HepG2 (cell line): Measurements from ENCODE around the gene HEPACAM2. TPM values are rescaled to one million over a fixed set of nuclear protein-coding genes. Genes with fewer than 3 reads are reported as not detected.
A peak's percentile ranks its signal among the peaks of the same experiment; 100 is the strongest.

Source experiments
- ATAC-seq: fragments of 200-7000 bp; cut with Tn5 transposase; 3 replicates; pipeline ENCODE4 v1.9.1; 2020; ENCODE audit warnings: mild to moderate bottlenecking, moderate library complexity
- BruUV-seq: library from RNA; stranded (reverse); fragments of 400-500 nt; replicated peaks from 2 replicates; lab custom pipeline; 2021; lab: Mats Ljungman, UMichigan
- CTCF ChIA-PET: fragments of 300-600 bp; formaldehyde crosslinking; extraction: SDS; loops from one replicate; lab custom pipeline; 2021; ENCODE audit warnings: low total read pairs, inconsistent platforms, low intra/inter-chr PET ratio; lab: Yijun Ruan, JAX
- POLR2A ChIA-PET: fragments of 350-600 bp; sonication (Branson Sonifier 250); formaldehyde crosslinking; loops from one replicate; lab custom pipeline; 2020; ENCODE audit warnings: antibody characterized with exemption, inconsistent platforms; lab: Yijun Ruan, JAX
- DNase-seq: peaks from one replicate; pipeline ENCODE4 v3.0.0-alpha.2; 2015; ENCODE audit warnings: low spot score
- FAIRE-seq: peaks from 3 replicates; lab custom pipeline; 2011; peaks lifted over from hg19 to GRCh38; lab: Jason Lieb, UNC
- H2AFZ ChIP-seq: one replicate; pipeline ENCODE4 v1.6.1; 2011; ENCODE audit warnings: low read length, inconsistent platforms
- H3K27ac ChIP-seq: fragments of 300-600 bp; 3 replicates; pipeline ENCODE4 v1.8.0; 2011; ENCODE audit warnings: mixed run types, mild to moderate bottlenecking, mixed read lengths, low read length, inconsistent platforms; ENCODE audit not compliant: insufficient read depth; ENCODE audit errors: extremely low read length
- H3K27me3 ChIP-seq, 2 experiments: fragments of 200-600 bp in 1 of 2; 2 replicates in 1 of 2; 3 replicates in 1 of 2; pipeline versions ENCODE4 v1.6.0 to v1.8.0; 2011; ENCODE audit warnings: low read length in 2 of 2, mild to moderate bottlenecking in 2 of 2, moderate library complexity in 2 of 2, inconsistent platforms in 1 of 2; ENCODE audit not compliant: insufficient read depth in 2 of 2, control insufficient read depth in 1 of 2
- H3K36me3 ChIP-seq, 2 experiments: fragments of 200-600 bp in 1 of 2; replicated peaks in 1 of 2; 2 replicates in 1 of 2; 3 replicates in 1 of 2; pipeline versions ENCODE4 v1.5.1 to v1.8.0; 2011; ENCODE audit warnings: low read length in 2 of 2, inconsistent platforms in 1 of 2; ENCODE audit not compliant: insufficient read depth in 2 of 2, control insufficient read depth in 1 of 2
- H3K4me1 ChIP-seq: 2 replicates; pipeline ENCODE4 v1.5.1; 2012; ENCODE audit warnings: low read length, inconsistent platforms; ENCODE audit not compliant: insufficient read depth
- H3K4me2 ChIP-seq: 2 replicates; pipeline ENCODE4 v1.6.0; 2011; ENCODE audit warnings: low read depth, low read length, inconsistent platforms
- H3K4me3 ChIP-seq, 3 experiments: fragments of 200-600 bp in 1 of 3; sonication (generic), shearing (Covaris generic) in 1 of 3; replicated peaks in 1 of 3; 2 replicates each; pipeline ENCODE4 v1.5.1; 2011 to 2016; ENCODE audit warnings: low read length in 3 of 3, inconsistent platforms in 2 of 3, low read depth in 2 of 3, mild to moderate bottlenecking in 2 of 3, control low read depth in 1 of 3, mixed read lengths in 1 of 3; ENCODE audit not compliant: insufficient read depth in 1 of 3
- H3K79me2 ChIP-seq: one replicate; pipeline ENCODE4 v1.6.1; 2011; ENCODE audit warnings: low read length, inconsistent platforms; ENCODE audit not compliant: insufficient read depth
- H3K9ac ChIP-seq: 2 replicates; pipeline ENCODE4 v1.6.0; 2011; ENCODE audit warnings: mild to moderate bottlenecking, low read depth, low read length, inconsistent platforms; ENCODE audit not compliant: insufficient read depth
- H3K9me3 ChIP-seq: 2 replicates; pipeline ENCODE4 v1.5.1; 2012; ENCODE audit warnings: mild to moderate bottlenecking, low read length
- H4K20me1 ChIP-seq: 2 replicates; pipeline ENCODE4 v1.6.0; 2011; ENCODE audit warnings: inconsistent platforms, mild to moderate bottlenecking, low read length, moderate library complexity; ENCODE audit not compliant: insufficient read depth
- NR2C2 ChIP-seq: sonication (generic); formaldehyde crosslinking; IDR thresholded peaks from 2 replicates; pipeline ENCODE4 v1.4.0; 2020; ENCODE audit warnings: missing genetic modification reagents, mild to moderate bottlenecking, moderate library complexity, borderline replicate concordance
- PHF5A ChIP-seq: IDR thresholded peaks from one replicate; pipeline ENCODE4 v1.6.1; 2018; ENCODE audit warnings: low read depth, missing genetic modification reagents; ENCODE audit not compliant: unreplicated experiment
- TMF1 ChIP-seq: sonication (generic); formaldehyde crosslinking; IDR thresholded peaks from 2 replicates; pipeline ENCODE4 v1.8.1; 2022; ENCODE audit warnings: low read depth, missing genetic modification reagents
- ZBTB10 ChIP-seq: sonication (generic); formaldehyde crosslinking; IDR thresholded peaks from 2 replicates; pipeline ENCODE4 v1.4.0; 2020; ENCODE audit warnings: missing genetic modification reagents, borderline replicate concordance
- ZMYM4 ChIP-seq: sonication (generic); formaldehyde crosslinking; IDR thresholded peaks from 2 replicates; pipeline ENCODE4 v1.8.1; 2023; ENCODE audit warnings: mild to moderate bottlenecking, missing genetic modification reagents
- ZNF121 ChIP-seq: sonication (generic); formaldehyde crosslinking; IDR thresholded peaks from 2 replicates; pipeline ENCODE4 v1.5.0; 2020; ENCODE audit warnings: mild to moderate bottlenecking, missing genetic modification reagents
- WGBS: methylation state at CpG from one replicate; pipeline ENCODE4 v1.1.6; 2017; ENCODE audit warnings: low lambda C conversion rate; 5-methylcytosine and 5-hydroxymethylcytosine counted together
- in situ Hi-C: cut with HindIII; loops from 2 replicates; pipeline ENCODE4 v1.10.0; 2017; ENCODE audit warnings: low pct_unique_long_range_greater_than_20kb; ENCODE audit not compliant: extremely low pct_ligation_motif_present
- intact Hi-C: fragments of 100-400 bp; cut with micrococcal nuclease; formaldehyde crosslinking; loops from one replicate; pipeline ENCODE4 v1.10.0; 2022; ENCODE audit not compliant: unreplicated experiment
- polyA plus RNA-seq, 8 experiments: library from polyadenylated mRNA; depleted of rRNA in 3 of 8; stranded (reverse) in 7 of 8; unstranded in 1 of 8; fragments of >200 nt; fragmentation: Illumina TruSeq in 4 of 8; extraction: Trizol in 4 of 8; gene quantifications; 2 replicates each; pipeline versions ENCODE4 v1.2.1 to v1.2.3, GENCODE V29; 2011 to 2016; ENCODE audit warnings: low read depth in 4 of 8, missing spikeins in 1 of 8, mixed read lengths in 1 of 8; ENCODE audit not compliant: insufficient read depth in 1 of 8
- total RNA-seq, 5 experiments: library from RNA; depleted of rRNA; stranded (reverse); fragments of >200 nt; fragmentation: Illumina TruSeq; extraction: Trizol; gene quantifications; 2 replicates each; pipeline ENCODE4 v1.2.3, GENCODE V29; 2016; ENCODE audit warnings: low read depth in 1 of 5
- TF ChIP-seq, protein P1 (sequence below): sonication (generic); formaldehyde crosslinking; IDR thresholded peaks from 2 replicates; pipeline ENCODE4 v1.4.0; 2020; ENCODE audit warnings: missing genetic modification reagents, low read depth, mild to moderate bottlenecking, borderline replicate concordance

HEPACAM2 gene
- total and polyA plus RNA-seq, 2 of the 13 experiments (the other 11 are each of a cell fraction or from before 2014, with no cell fraction given): not detected

GRCh38 chr7:93175219-93175618 is 51.0 kb downstream of the HEPACAM2 start:
- H3K27me3 ChIP-seq: peaks cover 0 to under 1% of the 10 kb centered on the region in 2 experiments; a peak in 1 of 5 replicates
- in situ Hi-C loops (no loop called here), intact Hi-C loops (no loop called here)
- WGBS: 44% methylated on average over 2 of the region's 2 CpGs
- no peak for FAIRE-seq
- H3K4me2 ChIP-seq: no peak overlapping the region
- POLR2A ChIA-PET: no interaction called here
- CTCF ChIA-PET: no interaction called here
- no peaks in the 10 kb centered on the region for H3K4me1 ChIP-seq
- H3K9ac ChIP-seq: no peak overlapping the region
- no peak overlapping the region for H3K27ac ChIP-seq
- H2AFZ ChIP-seq: no peak overlapping the region
- 0 out of 2 replicates have a peak, but pooled peaks have one; percentile 15 for TF ChIP-seq ZNF121 (CRISPR knock-in tag)
- no peak for TF ChIP-seq ZBTB10 (CRISPR knock-in tag)
- no peak for TF ChIP-seq TMF1 (CRISPR knock-in tag)
- no peak for TF ChIP-seq ZMYM4
- TF ChIP-seq, all 625 proteins: peak for 1
- no TSS peak for BruUV-seq
- no peak for ATAC-seq
- Histone ChIP-seq H4K20me1 (no peaks in the 10 kb centered on the region), H3K4me3 (no peak overlapping the region), H3K36me3 (no peaks in the 10 kb centered on the region), H3K79me2 (no peaks in the 10 kb centered on the region), H3K9me3 (peaks cover 22% of the 10 kb centered on the region)
- no peak for DNase-seq

DNA sequence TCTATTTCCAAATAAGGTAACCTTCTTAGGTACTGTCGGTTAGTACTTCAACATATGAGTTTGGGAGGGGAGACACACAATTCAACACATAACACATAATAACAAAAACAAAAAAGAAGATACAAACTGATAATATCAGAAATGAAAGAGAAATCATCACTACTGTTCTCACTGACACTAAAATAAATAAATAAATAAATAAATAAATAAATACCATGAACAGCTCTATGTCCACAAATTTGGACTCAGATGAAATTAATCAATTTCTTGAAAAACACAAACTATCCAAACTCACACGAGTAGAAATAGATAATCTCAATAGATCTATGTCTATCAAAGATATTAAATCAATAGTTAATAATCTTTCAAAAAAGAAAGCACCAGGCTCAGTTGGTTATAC is 53.6 kb downstream of the HEPACAM2 start:
- CTCF ChIA-PET: no interaction called here
- H3K36me3 ChIP-seq: no peaks in the 10 kb centered on the region
- intact Hi-C loops (no loop called here), in situ Hi-C loops (no loop called here)
- H3K4me1 ChIP-seq: no peaks in the 10 kb centered on the region
- H3K27ac ChIP-seq: no peak overlapping the region
- FAIRE-seq: no peak
- no peak overlapping the region for H3K4me3 ChIP-seq
- no peaks in the 10 kb centered on the region for H4K20me1 ChIP-seq
- no peaks in the 10 kb centered on the region for H3K79me2 ChIP-seq
- H3K9me3 ChIP-seq: peaks cover 22% of the 10 kb centered on the region
- no TSS peak for BruUV-seq
- TF ChIP-seq PHF5A (CRISPR knock-in tag): no peak
- TF ChIP-seq, protein P1, sequence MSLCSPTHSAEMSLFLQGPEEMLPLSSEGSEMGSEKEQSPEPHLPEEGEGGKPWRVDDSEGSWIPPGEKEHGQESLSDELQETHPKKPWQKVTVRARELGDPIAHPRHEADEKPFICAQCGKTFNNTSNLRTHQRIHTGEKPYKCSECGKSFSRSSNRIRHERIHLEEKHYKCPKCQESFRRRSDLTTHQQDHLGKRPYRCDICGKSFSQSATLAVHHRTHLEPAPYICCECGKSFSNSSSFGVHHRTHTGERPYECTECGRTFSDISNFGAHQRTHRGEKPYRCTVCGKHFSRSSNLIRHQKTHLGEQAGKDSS: no peak
- TF ChIP-seq NR2C2 (CRISPR knock-in tag): no peak
- TF ChIP-seq, all 625 proteins: peak for 0
- Histone ChIP-seq H2AFZ (no peak overlapping the region), H3K27me3 (no peaks in the 10 kb centered on the region), H3K9ac (no peak overlapping the region), H3K4me2 (no peak overlapping the region)
- no peak for ATAC-seq
- WGBS: 0% methylated on average over 2 of the region's 2 CpGs
- DNase-seq: no peak
- POLR2A ChIA-PET: no interaction called here
